SK-N-SH treated with all-trans-retinoic acid at 6 μM for 48 hours (cell line): Measurements from ENCODE around the gene NR1H3.

Experiments
- ATAC-seq: fragments of 200-7000 bp; cut with Tn5 transposase; 3 replicates; pipeline ENCODE4 v1.9.1; 2020; ENCODE audit warnings: mild to moderate bottlenecking, moderate library complexity
- ARNTL ChIP-seq: fragments of 450-650 bp; formaldehyde crosslinking; IDR thresholded peaks from 2 replicates; pipeline ENCODE4 v1.5.0; 2020; ENCODE audit warnings: low read depth, mild to moderate bottlenecking, moderate library complexity, borderline replicate concordance
- BACH2 ChIP-seq: fragments of 250-450 bp; sonication (Bioruptor Pico); IDR thresholded peaks from 2 replicates; pipeline ENCODE4 v1.9.0; 2021; ENCODE audit warnings: mild to moderate bottlenecking, borderline replicate concordance
- CREB5 ChIP-seq: fragments of 250-450 bp; sonication (Bioruptor Pico); IDR thresholded peaks from 2 replicates; pipeline ENCODE4 v1.5.1; 2020; ENCODE audit warnings: low read depth, mild to moderate bottlenecking, moderate library complexity
- CSDC2 ChIP-seq: fragments of 250-450 bp; sonication (Bioruptor Pico); IDR thresholded peaks from 2 replicates; pipeline ENCODE4 v1.5.0; 2020; ENCODE audit warnings: mild to moderate bottlenecking, moderate library complexity
- CSRNP3 ChIP-seq: fragments of 250-450 bp; sonication (Bioruptor Pico); IDR thresholded peaks from 2 replicates; pipeline ENCODE4 v1.5.1; 2021; ENCODE audit warnings: mild to moderate bottlenecking, moderate library complexity
- ESRRG ChIP-seq: fragments of 250-450 bp; sonication (Bioruptor Pico); IDR thresholded peaks from 2 replicates; pipeline ENCODE4 v1.6.1; 2021; ENCODE audit warnings: mild to moderate bottlenecking
- GLIS3 ChIP-seq: fragments of 250-450 bp; sonication (Bioruptor Pico); IDR thresholded peaks from 2 replicates; pipeline ENCODE4 v1.5.0; 2020; ENCODE audit warnings: mild to moderate bottlenecking, moderate library complexity
- ISL1 ChIP-seq: fragments of 250-450 bp; sonication (Bioruptor Pico); IDR thresholded peaks from 2 replicates; pipeline ENCODE4 v2.1.2; 2022; ENCODE audit warnings: mild to moderate bottlenecking, moderate library complexity
- PATZ1 ChIP-seq: fragments of 250-450 bp; sonication (Bioruptor Pico); IDR thresholded peaks from 2 replicates; pipeline ENCODE4 v1.8.0; 2020; ENCODE audit warnings: mild to moderate bottlenecking, moderate library complexity, borderline replicate concordance
- POU6F1 ChIP-seq: fragments of 250-450 bp; sonication (Bioruptor Pico); IDR thresholded peaks from 2 replicates; pipeline ENCODE4 v1.8.0; 2021; ENCODE audit warnings: low read depth, mild to moderate bottlenecking, moderate library complexity, borderline replicate concordance
- PPARA ChIP-seq: fragments of 250-450 bp; sonication (Bioruptor Pico); IDR thresholded peaks from 2 replicates; pipeline ENCODE4 v1.5.0; 2020; ENCODE audit warnings: mild to moderate bottlenecking, borderline replicate concordance
- RARB ChIP-seq: fragments of 250-450 bp; sonication (Bioruptor Pico); IDR thresholded peaks from 2 replicates; pipeline ENCODE4 v1.8.0; 2021; ENCODE audit warnings: mild to moderate bottlenecking, moderate library complexity
- SNAI2 ChIP-seq: fragments of 250-450 bp; sonication (Bioruptor Pico); IDR thresholded peaks from 2 replicates; pipeline ENCODE4 v1.5.0; 2020; ENCODE audit warnings: mild to moderate bottlenecking, moderate library complexity
- TCF4 ChIP-seq: fragments of 250-450 bp; sonication (Bioruptor Pico); IDR thresholded peaks from 2 replicates; pipeline ENCODE4 v1.8.0; 2021; ENCODE audit warnings: mild to moderate bottlenecking, moderate library complexity, borderline replicate concordance
- TOX ChIP-seq: fragments of 250-450 bp; sonication (Bioruptor Pico); IDR thresholded peaks from 2 replicates; pipeline ENCODE4 v1.8.0; 2021; ENCODE audit warnings: mild to moderate bottlenecking, moderate library complexity, borderline replicate concordance
- TSHZ2 ChIP-seq: fragments of 250-450 bp; sonication (Bioruptor Pico); IDR thresholded peaks from 2 replicates; pipeline ENCODE4 v1.5.0; 2020; ENCODE audit warnings: mild to moderate bottlenecking, moderate library complexity
- ZFP3 ChIP-seq: fragments of 250-450 bp; sonication (Bioruptor Pico); IDR thresholded peaks from 2 replicates; pipeline ENCODE4 v1.5.0; 2020; ENCODE audit warnings: mild to moderate bottlenecking, moderate library complexity
- ZNF565 ChIP-seq: fragments of 450-650 bp; formaldehyde crosslinking; conservative IDR thresholded peaks from 2 replicates; pipeline ENCODE4 v1.5.0; 2020; ENCODE audit warnings: low read depth, mild to moderate bottlenecking, moderate library complexity
- ZNF70 ChIP-seq: fragments of 450-650 bp; formaldehyde crosslinking; IDR thresholded peaks from 2 replicates; pipeline ENCODE4 v1.5.0; 2020; ENCODE audit warnings: mild to moderate bottlenecking, moderate library complexity

The NR1H3 gene

GRCh38 chr11:47317064-47317828, 59.5 kb downstream of the NR1H3 start:
- ATAC-seq: no peak
- TF ChIP-seq PPARA (CRISPR knock-in tag) (no peak), CSRNP3 (no peak), ZFP3 (CRISPR knock-in tag) (no peak), BACH2 (CRISPR knock-in tag) (no peak), TCF4 (CRISPR knock-in tag) (no peak), ESRRG (no peak), TOX (CRISPR knock-in tag) (no peak), POU6F1 (CRISPR knock-in tag) (no peak), GLIS3 (CRISPR knock-in tag) (no peak), ZNF70 (no peak), ISL1 (CRISPR knock-in tag) (no peak), ARNTL (CRISPR knock-in tag) (no peak), CSDC2 (CRISPR knock-in tag) (no peak), ZNF565 (no peak), TSHZ2 (CRISPR knock-in tag) (no peak), CREB5 (CRISPR knock-in tag) (no peak), PATZ1 (no peak)
- TF ChIP-seq, all 23 proteins: peak for 0

- TF ChIP-seq ISL1 (CRISPR knock-in tag) (no peak), RARB (no peak), SNAI2 (CRISPR knock-in tag) (no peak), TCF4 (CRISPR knock-in tag) (no peak), ZFP3 (CRISPR knock-in tag) (no peak)
- ATAC-seq: no peak
Measured at GRCh38 chr11:47318166-47318565, 60.4 kb downstream of the NR1H3 start.
